A673 (cell line): ENCODE results near the gene CDC42BPB.

ENCODE experiments used
- EZH2 ChIP-seq: fragments of 200-600 bp; sonication (generic); IDR thresholded peaks from 2 replicates; pipeline ENCODE4 v1.6.1; 2017; ENCODE audit warnings: borderline replicate concordance, low read depth, mild to moderate bottlenecking, mixed read lengths, antibody characterized with exemption, low read length; ENCODE audit not compliant: poor library complexity, severe bottlenecking
- TF ChIP-seq, protein P1 (sequence below): fragments of 300-800, 200-600 bp; sonication (generic); conservative IDR thresholded peaks from 2 replicates; pipeline ENCODE4 v1.5.1; 2017; ENCODE audit warnings: low read depth, mild to moderate bottlenecking, antibody characterized with exemption, low read length, moderate library complexity, mixed read lengths

DNA sequence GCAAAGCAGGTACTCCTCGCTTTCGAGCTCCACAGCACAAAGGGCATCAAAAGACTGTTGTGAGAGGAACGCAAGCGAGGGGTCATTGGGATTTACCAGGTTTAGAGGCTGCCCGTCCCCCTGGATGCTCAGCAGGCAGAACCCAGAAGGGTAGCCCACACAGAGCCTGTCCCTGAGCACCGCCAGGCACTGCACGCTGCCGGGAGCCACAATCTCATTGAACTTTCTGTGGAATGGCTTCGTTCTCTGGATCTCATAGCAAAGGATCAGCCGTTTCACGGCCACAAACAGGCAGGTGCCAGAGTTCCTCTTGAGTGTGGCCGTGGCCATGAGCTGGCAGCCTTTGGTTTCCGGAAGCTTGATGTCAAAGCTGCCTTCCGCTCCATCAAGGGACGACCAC, 113.4 kb downstream of the CDC42BPB start:
- TF ChIP-seq, protein P1, sequence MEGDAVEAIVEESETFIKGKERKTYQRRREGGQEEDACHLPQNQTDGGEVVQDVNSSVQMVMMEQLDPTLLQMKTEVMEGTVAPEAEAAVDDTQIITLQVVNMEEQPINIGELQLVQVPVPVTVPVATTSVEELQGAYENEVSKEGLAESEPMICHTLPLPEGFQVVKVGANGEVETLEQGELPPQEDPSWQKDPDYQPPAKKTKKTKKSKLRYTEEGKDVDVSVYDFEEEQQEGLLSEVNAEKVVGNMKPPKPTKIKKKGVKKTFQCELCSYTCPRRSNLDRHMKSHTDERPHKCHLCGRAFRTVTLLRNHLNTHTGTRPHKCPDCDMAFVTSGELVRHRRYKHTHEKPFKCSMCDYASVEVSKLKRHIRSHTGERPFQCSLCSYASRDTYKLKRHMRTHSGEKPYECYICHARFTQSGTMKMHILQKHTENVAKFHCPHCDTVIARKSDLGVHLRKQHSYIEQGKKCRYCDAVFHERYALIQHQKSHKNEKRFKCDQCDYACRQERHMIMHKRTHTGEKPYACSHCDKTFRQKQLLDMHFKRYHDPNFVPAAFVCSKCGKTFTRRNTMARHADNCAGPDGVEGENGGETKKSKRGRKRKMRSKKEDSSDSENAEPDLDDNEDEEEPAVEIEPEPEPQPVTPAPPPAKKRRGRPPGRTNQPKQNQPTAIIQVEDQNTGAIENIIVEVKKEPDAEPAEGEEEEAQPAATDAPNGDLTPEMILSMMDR: no peak
- no peak for TF ChIP-seq EZH2
